Left lobe of liver (tissue), 2 donors: ENCODE measurements around the gene EIF3J. TPM values are rescaled to one million over a fixed set of nuclear protein-coding genes. Genes with fewer than 3 reads are reported as not detected.
"Not testable (repeated sequence)": the region's sequence is repeated elsewhere in the genome, so short reads cannot be mapped to it uniquely, and the experiment has no call there.

Experiments
- ATAC-seq: fragments of 200-7000 bp; cut with Tn5 transposase; one replicate; pipeline ENCODE4 v1.9.1; 2020; ENCODE audit warnings: mild to moderate bottlenecking, moderate library complexity
- DNase-seq: peaks from one replicate; pipeline ENCODE4 v3.0.0-alpha.2; 2020; ENCODE audit warnings: low spot score
- total RNA-seq: library from RNA; stranded (reverse); gene quantifications from one replicate; pipeline ENCODE4 v1.2.1, GENCODE V29; 2021
- donor health status: DM: no; HTN: no; CAD: no; lungs with moderate emphysema.
- donor health status: DM: no; HTN: yes; CAD: no.

The EIF3J gene
- total RNA-seq, 1 donor from 2014 or later = 33.0 TPM

DNA sequence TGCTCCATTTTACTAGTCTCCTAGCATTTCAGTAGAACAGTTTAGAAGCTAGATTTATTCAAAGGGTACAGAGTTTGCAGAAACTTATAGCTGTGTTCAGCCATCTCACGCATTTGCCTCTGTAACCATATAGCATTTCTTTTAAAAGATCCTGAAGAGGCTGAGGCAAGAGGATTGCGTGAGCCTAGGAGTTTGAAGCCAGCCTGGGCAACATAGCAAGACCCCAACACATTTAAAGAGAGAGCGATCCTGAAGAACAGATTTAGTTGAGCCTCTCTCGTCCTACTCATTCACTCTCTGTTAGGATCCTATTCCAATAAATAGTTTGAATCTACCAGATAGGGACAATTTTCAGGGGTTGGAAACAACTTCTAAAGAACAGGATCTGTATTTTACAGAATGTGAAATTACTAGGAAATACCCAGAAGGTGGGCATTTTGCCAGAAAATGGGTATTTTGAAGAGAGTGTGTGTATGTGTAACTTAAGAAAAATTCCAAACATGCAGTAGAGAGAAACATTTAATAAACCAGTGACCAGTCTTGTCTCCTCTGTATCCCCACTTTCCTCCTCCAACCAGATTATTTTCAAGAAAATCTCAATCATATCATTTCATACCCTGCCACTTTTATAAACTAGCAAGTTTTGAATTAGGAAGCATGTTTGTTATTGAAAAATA is 4.5 kb downstream of the EIF3J start:
- DNase-seq (no peak), ATAC-seq (no peak)

DNA sequence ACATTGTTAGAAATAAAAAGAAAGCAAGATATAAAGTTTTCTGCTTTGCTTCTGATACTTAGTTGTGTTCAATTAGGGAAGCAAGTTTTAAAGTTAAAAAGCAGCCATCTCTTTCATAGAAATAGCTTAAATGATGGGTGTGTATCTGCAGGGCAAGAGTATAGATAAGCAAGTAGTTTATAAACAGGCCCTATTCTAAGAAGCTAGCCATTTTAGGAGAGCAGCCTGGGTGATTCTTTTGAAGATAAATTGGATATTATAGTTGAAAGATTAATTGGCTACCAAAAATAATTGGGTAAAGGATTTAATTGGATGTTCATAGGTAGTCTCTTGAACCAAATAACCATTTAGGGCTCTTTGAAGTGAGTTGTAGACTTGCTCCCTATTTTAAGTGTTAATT is 5.6 kb downstream of the EIF3J start:
- ATAC-seq (no peak), DNase-seq (no peak)

DNA sequence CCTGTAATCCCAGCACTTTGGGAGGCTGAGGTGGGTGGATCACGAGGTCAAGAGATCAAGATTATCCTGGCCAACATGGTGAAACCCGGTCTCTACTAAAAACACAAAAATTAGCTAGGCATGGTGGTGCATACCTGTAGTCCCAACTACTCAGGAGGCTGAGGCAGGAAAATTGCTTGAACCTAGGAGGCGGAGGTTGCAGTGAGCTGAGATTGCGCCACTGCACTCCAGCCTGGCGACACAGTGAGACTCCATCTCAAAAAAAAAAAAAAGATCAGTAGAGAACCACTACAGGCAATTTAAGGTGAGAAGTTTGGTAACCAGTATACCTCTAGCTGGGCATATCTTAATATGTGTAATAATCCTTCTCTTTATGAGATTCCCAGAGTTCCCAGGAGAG is 7.8 kb downstream of the EIF3J start:
- not testable (repeated sequence) for DNase-seq
- ATAC-seq = peak; percentile 10

DNA sequence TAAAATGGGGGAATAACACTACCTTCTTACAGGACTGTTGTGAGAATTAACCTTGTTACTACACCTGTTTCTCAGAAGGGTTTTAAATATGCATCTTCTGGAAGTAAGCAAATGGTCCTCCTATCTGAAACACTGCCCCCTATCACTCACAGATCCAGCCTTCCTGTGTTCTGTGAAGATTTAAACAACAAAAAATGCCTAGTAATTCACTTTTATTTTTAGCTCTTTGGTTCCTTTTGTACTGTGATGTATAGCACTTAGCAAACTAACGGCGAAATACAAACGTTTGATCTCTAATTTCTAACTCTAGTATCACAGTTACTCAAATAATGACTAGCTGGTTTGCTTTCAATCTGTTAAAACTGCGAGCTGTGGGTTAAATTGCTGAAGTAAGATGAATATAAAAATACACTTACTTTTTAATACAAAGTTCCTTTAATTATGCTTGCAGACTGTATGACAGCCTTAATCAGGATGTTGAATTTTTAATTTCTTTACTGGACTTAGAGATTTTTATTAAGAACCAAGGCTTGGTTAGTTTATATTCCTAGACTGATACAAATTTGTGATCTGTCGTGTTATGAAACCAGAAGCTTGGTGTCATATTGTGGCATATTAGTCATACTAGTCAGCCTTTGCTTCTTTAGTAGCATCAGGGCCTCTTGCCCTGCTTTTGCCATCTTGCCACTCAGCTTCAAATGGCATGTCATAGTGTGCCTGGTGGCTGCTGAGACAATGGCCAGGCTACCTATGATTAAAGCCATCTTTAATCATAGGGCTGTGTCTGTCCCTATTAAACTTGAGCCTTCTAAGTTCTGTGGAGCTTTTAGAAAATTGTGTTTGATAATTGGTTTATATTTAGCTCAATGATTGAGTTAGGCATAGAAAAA is 9.2 kb downstream of the EIF3J start:
- no peak for DNase-seq
- ATAC-seq = peak; percentile 24

DNA sequence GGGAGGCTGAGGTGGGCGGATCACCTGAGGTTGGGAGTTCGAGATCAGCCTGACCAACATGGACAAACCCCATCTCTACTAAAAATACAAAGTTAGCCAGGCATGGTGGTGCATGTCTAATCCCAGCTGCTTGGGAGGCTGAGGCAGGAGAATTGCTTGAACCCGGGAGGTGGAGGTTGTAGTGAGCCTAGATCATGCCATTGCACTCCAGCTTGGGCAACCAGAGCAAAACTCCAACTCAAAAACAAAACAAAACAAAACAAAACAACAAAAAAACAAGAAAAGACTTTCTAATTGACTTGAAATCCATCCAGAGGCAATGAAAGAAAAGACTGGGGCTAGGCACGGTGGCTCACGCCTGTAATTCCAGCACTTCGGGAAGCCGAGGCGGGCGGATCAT is 12.2 kb downstream of the EIF3J start:
- ATAC-seq, DNase-seq: not testable (repeated sequence)

DNA sequence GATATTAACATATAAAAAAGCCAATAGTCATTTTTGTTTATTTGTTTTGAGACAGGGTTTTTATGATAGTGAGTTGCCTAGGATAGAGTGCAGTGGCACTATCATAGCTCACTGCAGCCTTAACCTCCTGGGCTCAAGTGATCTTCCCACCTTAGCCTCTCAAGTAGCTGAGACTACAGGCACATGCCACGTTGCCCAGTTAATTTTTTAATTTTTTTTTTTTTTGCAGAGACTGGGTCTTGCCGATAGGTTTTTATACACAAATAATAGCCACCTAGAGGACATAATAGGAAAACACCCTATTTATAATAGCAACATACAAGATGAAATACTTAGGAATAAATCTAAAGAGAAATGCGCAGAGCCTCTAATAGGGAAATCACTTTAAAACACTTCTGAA is 13.3 kb downstream of the EIF3J start:
- no peak for DNase-seq
- ATAC-seq = peak; percentile 66

DNA sequence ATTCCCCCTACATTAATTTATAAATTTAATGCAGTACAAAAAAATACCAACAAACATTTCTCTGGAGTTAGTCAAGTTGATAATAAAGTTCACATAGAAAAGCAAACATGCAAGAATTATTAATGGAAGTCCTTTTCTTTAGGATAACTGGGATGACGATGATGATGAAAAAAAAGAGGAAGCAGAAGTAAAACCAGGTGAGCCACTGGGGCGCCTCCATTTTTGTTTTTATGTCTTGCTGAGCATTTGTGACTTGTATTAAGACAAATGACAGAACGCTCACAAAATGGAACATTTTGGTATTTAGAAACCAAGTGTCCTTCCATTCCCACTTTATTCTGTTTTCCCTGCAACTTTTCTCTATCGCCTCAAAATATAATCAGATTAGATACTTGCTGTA is 13.8 kb downstream of the EIF3J start:
- ATAC-seq (no peak), DNase-seq (no peak)

DNA sequence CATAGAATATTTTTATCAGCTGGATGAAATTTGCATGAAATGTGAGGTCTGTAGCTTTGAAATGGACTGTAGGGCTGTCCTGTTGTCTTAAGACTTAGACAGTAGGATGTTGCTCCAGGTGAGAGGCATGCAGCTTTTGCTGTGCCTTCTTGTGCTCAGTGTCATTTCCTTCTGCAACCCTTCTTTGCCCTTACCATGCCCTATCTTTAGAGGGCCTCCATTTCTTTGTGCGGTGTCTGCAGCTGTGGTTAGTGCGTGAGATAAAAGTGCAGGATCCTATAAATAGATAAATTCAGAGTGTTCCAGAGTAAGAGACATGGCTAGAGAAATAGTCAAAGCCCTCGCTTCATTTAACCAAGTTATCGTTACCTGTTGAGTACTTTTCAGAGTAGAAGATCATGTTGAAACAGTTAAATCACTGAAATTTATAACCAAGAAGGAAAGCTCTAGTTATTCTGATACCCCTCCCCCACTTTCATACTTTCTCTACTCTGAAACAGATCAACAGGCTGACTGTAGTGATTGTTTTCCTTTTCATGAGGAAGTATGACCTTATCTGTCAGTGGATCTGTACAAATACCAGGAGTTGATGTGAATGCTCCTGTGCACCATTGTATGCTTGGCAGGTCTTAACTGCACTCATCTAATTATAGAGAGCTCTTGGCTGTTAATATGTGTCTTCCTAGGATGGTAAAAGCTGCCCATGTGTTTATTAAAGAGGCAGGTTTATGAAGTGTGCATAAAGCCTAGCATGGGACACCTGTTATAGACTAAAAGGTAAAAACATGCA is 18.2 kb downstream of the EIF3J start:
- ATAC-seq (no peak), DNase-seq (no peak)

DNA sequence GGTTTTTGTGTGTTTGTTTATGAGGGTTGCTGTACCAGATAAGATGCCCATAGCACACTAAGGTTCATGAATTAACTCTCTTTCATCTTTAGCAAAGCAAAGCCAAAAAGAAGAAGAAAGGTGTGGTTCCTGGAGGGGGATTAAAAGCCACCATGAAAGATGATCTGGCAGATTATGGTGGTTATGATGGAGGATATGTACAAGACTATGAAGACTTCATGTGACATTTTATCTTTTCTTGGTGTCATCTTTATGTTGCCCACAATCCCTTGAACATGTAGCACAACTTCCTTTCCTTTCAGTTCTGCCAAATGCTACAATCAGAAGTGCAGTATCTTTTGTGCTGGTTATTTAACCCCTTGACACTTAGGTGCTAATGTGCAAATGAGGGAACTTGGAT is 24.0 kb downstream of the EIF3J start:
- DNase-seq, ATAC-seq: not testable (repeated sequence)

DNA sequence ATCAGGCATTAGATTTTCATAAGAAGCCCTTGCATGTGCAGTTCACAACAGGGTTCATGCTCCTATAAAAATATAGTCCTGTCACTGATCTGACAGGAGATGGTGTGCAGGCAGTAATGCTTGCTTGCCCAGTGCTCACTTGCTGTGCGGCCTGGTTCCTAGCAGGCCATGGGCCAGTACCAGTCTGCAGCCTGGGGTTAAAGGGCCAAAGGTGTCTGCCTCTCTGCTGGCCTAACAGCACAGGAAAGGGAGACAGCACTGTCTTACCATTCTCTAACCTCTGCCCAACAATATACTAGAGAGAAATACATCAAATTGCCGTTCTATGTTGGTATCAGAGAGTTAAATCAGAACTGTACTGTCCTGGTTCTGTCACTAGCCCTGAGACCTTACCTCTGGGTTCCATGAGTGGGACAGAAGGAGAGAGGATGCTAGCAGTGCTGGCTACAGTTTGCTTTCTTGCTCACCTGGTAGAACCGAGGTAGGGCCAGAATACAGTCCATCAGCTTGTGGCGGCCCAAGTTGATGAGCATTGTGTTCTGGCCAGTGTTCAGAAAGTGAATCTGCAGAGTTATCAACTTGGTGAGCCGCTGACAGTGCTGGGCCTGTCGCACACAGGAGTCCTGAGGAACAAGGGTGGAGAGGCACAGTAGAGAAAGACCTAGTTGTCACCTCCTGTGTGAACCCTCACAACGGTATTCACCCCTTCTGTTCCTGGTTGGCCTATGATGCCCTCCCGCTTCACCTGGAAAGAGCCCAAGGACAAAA is 28.6 kb downstream of the EIF3J start:
- peak; percentile 17 for ATAC-seq

DNA sequence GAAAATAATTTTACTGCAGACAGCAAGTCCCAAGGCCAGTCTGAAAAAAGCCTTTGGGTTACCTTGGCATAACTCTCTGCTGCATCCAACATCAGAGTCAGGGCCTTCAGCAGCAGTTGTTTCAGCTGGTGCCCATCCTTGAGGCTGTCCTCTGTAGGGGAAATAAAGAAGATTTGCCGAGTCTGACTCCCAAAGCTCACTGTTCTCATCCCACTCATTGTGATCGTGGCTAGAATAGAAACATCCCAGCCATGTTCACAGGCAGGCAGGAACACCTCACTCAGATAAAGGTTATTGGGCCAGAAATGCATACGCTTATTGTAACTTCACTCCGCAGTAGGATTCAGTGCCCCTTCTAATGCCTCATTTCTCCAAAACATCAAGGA is 29.2 kb downstream of the EIF3J start:
- ATAC-seq (no peak), DNase-seq (no peak)

More for the DNA sequence above, 28.6 kb downstream of the EIF3J start:
- DNase-seq = no peak

DNA sequence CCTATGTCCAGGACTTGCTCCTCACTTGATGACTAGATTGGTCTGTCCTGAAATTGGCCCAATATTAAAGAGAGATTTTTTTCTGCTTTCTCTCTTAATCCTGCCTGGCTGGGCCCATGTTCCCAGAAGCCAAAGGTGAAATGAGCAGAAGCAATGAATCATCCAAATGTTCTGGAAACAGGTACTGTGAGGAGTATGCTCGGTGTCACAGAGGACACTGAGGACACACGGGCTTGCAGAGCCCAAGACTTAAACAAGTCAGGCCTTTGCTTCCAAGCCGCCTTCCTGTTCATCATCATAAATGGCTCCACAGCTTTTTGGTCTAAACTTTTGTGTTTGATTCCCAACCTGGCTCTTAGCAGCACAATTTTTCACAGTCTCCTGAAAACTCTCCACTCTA is 31.4 kb downstream of the EIF3J start:
- DNase-seq = no peak
- no peak for ATAC-seq

DNA sequence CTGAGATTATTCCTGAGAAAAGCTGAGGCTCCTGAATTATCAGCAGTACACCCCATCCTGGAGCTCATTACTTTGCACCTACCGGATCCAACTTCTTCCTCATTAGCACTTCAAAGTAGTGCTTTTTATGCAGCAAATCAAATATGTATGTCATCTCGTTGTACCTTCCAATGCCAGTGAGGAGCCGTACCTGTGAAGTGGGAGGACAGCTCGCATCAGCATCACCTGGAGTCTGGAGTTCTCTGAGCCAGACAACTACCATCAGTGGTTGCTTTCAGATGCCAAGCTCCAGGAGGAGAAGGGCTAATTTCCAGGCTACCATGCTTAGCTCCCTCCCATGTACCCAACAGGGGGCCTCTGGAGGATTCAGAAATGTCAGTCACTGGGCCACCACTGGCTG is 32.4 kb downstream of the EIF3J start:
- DNase-seq = no peak
- no peak for ATAC-seq

DNA sequence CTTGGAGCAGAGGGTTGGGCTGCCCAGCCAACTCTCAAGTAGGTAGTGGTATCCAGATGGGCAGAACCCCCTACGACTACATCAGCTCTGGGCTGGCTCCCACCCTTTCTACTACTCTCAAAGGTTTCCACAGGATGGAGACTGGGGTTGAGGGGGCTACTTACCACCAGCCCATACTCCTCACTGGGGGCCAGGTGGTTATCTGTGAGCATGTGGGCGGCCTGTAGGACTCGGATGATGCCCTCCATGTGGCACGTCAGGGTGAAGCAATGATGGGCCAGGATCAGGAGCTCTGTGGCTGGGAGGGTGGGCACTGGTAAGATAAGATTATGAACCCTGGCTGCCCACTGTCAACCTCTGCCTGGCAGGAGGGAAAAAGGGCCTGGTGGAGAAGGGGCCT is 33.4 kb downstream of the EIF3J start:
- ATAC-seq (no peak), DNase-seq (no peak)

DNA sequence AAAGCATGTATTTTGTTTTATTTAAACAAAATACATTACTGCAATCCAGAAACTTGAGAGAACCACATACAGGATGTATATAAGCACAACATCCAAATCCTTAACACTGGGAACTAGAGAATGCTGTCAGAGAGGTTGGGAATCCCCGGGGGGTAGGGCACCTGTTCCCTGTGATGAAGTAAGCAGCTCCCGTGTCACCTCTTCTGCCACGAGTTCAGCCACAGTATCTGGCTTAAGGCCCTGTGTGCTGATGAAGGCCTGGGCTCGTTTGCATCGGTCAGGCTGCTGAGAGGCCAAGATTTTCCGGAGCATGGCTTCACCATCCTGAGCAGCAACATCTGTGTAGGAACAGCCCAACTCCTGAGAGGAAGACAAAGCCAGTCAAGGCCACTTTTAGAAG is 36.4 kb downstream of the EIF3J start:
- no peak for ATAC-seq
- no peak for DNase-seq

DNA sequence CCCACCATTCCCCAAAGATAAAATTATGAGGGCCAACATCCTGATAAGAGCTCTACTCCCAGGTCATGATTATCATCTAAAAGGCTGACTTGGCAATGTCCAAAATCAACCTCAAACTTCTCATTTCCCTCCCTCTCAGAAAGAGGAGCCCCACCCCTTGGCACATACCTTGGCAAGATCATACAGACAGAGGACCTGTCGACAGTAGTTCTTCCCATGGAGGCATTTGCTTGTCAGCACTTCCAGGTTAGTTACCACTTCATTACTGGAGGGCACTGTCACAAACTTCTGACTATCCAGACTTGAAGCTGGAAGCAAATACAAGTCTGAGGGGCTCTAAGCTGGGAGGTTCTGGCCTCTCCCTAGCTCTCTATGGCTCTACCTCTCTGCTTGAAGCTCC is 37.8 kb downstream of the EIF3J start:
- ATAC-seq = no peak
- DNase-seq = no peak

DNA sequence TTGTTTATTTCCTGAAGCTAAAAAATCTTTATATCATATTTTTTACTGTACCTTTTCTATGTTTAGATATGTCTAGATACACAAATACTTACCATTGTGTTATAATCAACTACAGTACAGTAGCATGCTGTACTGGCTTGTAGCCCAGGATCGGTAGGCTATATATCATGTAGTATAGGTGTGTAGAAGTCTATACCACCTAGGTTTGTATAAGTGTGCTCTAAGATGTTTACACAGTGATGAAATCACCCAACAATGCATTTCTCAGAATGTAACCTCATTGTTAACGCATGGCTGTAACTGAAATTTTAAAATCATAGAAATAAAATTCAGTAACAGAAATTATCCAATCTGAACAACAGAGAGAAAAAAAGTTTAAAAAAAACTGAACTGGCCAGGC is 43.2 kb downstream of the EIF3J start:
- DNase-seq (no peak), ATAC-seq (no peak)

DNA sequence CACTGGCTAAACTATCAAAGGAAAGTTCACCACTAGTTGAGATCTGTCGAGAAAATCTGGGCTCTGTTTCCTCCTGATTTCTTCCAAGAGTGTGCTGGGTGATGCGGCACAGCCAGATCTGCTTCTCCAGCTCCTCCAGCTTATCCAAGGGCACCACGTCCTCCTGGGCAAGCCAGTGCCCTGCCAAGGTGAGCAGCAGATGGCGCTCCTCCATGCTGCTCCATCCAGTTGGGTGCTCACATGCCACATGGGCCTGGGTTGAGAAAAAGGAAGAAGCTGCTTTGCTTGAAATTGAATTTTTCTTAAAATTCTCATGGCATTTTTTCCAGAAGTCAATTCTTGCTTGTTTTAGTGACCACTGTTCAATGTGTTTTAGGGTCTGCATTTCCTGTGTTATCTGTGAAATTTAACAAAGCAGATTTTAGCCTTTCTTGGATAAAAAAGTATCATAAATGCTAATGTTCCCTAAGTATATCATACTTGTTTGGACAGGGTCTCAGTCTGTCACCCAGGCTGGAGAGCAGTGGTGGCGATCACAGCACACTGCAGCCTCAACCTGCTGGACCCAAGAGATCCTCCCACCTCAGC is 47.3 kb downstream of the EIF3J start:
- DNase-seq = no peak
- ATAC-seq = peak; percentile 75

DNA sequence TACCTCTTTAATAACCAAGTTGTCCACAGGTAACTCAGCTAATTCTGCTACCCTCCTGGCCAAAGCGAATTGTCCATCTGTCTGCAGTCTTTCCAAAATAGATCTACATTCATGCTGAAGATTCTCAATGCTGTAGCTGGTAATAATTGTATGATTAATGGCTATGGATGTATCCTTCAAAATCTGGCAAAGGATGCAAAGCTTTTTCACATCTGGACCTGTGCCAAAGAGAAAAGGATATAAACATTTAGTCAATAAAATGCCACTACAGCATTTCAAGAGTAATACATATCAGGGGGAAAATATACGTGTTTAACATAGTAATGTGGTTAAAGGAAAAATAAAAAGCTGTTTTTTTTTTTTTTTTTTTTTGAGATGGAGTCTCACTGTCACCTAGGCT is 48.7 kb downstream of the EIF3J start:
- no peak for ATAC-seq
- no peak for DNase-seq

DNA sequence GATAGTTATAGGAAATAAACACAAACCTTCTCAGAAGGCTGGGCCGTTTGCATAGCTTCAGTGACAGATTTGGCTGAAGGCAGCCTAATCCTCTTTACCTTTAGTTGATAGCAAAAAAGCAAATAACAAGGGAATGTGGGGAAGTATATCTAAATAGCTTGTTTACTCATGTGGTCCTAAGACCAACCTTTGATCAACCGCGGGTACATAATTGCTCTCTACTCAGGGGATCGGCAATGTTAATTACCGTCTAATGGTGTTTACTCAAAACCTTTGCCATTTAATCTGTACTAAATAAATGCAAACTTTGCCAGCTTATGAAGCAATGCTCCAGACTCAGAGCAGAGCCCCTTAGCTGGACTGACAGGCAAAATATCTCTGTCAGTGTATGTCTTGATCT is 51.6 kb downstream of the EIF3J start:
- no peak for DNase-seq
- no peak for ATAC-seq
